Neutrophil (primary cell): ENCODE data around the gene SERPINE1.
"Not testable (repeated sequence)": the region's sequence is repeated elsewhere in the genome, so short reads cannot be mapped to it uniquely, and the experiment has no call there.

Experiments used
- H3K27ac ChIP-seq: fragments of 200-600 bp; sonication (generic); 2 replicates; pipeline ENCODE4 v1.5.1; 2016; ENCODE audit warnings: mild to moderate bottlenecking, moderate library complexity
- H3K27me3 ChIP-seq: fragments of 200-600 bp; sonication (generic); 2 replicates; pipeline ENCODE4 v1.6.0; 2016; ENCODE audit warnings: mild to moderate bottlenecking
- H3K36me3 ChIP-seq: fragments of 200-600 bp; sonication (generic); 2 replicates; pipeline ENCODE4 v1.5.1; 2017
- H3K4me1 ChIP-seq, 2 experiments: fragments of 200-600 bp in 1 of 2; sonication (generic) in 1 of 2; 1 replicate in 1 of 2; 2 replicates in 1 of 2; pipeline versions ENCODE4 v1.5.1 to v1.6.1; 2013 to 2016; ENCODE audit warnings: low read depth in 1 of 2, low read length in 1 of 2, mild to moderate bottlenecking in 1 of 2, moderate library complexity in 1 of 2; ENCODE audit not compliant: control insufficient read depth in 1 of 2, insufficient read depth in 1 of 2
- H3K4me3 ChIP-seq, 2 experiments: fragments of 200-600 bp in 1 of 2; sonication (generic) in 1 of 2; 1 replicate in 1 of 2; 2 replicates in 1 of 2; pipeline ENCODE4 v1.5.1; 2013 to 2016; ENCODE audit warnings: low read depth in 1 of 2, low read length in 1 of 2, mild to moderate bottlenecking in 1 of 2, moderate library complexity in 1 of 2
- H3K9me3 ChIP-seq: fragments of 200-600 bp; sonication (generic); 2 replicates; pipeline ENCODE4 v1.5.1; 2016
- CTCF ChIP-seq: fragments of 200-600 bp; sonication (generic); IDR thresholded peaks from 2 replicates; pipeline ENCODE4 v1.5.1; 2016; ENCODE audit warnings: antibody characterized with exemption

Gene SERPINE1

GRCh38 chr7:101104799-101105198, 22.1 kb upstream of the SERPINE1 start:
- no peak overlapping the region for H3K27ac ChIP-seq
- no peak overlapping the region for H3K4me3 ChIP-seq
- H3K4me1 ChIP-seq, result peaks cover 31 to 34% of the 10 kb centered on the region in 2 experiments
- no peaks in the 10 kb centered on the region for H3K9me3 ChIP-seq
- no peaks in the 10 kb centered on the region for H3K36me3 ChIP-seq
- TF ChIP-seq CTCF, result no peak
- H3K27me3 ChIP-seq, result peaks cover 35% of the 10 kb centered on the region

- H3K36me3 ChIP-seq, H3K27ac ChIP-seq, H3K9me3 ChIP-seq, H3K4me3 ChIP-seq: not testable (repeated sequence)
- H3K4me1 ChIP-seq, result peaks cover 27 to 30% of the 10 kb centered on the region in 2 experiments
- peaks cover 31% of the 10 kb centered on the region for H3K27me3 ChIP-seq
Measured at GRCh38 chr7:101105248-101105647, 21.7 kb upstream of the SERPINE1 start.

GRCh38 chr7:101106386-101106785, 20.5 kb upstream of the SERPINE1 start:
- no peak overlapping the region for H3K27ac ChIP-seq
- H3K27me3 ChIP-seq, result peaks cover 19% of the 10 kb centered on the region
- H3K4me1 ChIP-seq, result peaks cover 25 to 29% of the 10 kb centered on the region in 2 experiments
- no peaks in the 10 kb centered on the region for H3K36me3 ChIP-seq
- no peak overlapping the region for H3K4me3 ChIP-seq
- H3K9me3 ChIP-seq, result no peaks in the 10 kb centered on the region
- no peak for TF ChIP-seq CTCF

GRCh38 chr7:101108330-101108857, 18.5 kb upstream of the SERPINE1 start:
- no peak overlapping the region for H3K4me3 ChIP-seq
- peak overlapping the region; percentile 41 for H3K27ac ChIP-seq
- peaks cover 25 to 29% of the 10 kb centered on the region in 2 experiments for H3K4me1 ChIP-seq
- TF ChIP-seq CTCF, result no peak
- peaks cover 2% of the 10 kb centered on the region for H3K27me3 ChIP-seq
- H3K36me3 ChIP-seq, result no peaks in the 10 kb centered on the region
- H3K9me3 ChIP-seq, result no peaks in the 10 kb centered on the region

GRCh38 chr7:101108961-101109360, 17.9 kb upstream of the SERPINE1 start:
- no peaks in the 10 kb centered on the region for H3K36me3 ChIP-seq
- peaks cover 1% of the 10 kb centered on the region for H3K27me3 ChIP-seq
- H3K4me3 ChIP-seq, result no peak overlapping the region
- H3K4me1 ChIP-seq, result peaks cover 25 to 29% of the 10 kb centered on the region in 2 experiments
- no peak for TF ChIP-seq CTCF
- H3K27ac ChIP-seq, result no peak overlapping the region
- no peaks in the 10 kb centered on the region for H3K9me3 ChIP-seq

DNA sequence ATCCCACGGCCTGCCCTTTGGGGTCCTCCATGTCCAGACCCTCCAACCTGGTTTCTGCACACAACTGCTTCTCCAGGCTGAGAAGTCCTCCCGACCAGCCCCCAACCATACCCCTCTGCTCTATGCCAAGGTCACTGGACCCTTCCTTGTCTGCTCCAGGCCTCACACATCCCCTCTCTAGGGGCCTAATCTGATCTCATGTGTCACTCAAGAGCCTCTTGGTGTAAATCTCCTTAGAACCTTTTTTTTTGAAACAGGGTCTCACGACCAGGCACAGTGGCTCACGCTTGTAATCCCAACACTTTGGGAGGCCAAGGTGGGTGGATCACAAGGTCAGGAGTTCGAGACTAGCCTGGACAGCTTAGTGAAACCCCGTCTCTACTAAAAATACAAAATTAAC, 17.5 kb upstream of the SERPINE1 start:
- Histone ChIP-seq H3K4me1 (peaks cover 25 to 29% of the 10 kb centered on the region in 2 experiments), H3K36me3 (no peaks in the 10 kb centered on the region), H3K4me3 (no peak overlapping the region), H3K9me3 (no peaks in the 10 kb centered on the region), H3K27me3 (peaks cover 5% of the 10 kb centered on the region), H3K27ac (no peak overlapping the region)
- TF ChIP-seq CTCF, result no peak
